AG08395 (cell line): ENCODE measurements around the gene ZNF385A.

Experiments
- DNase-seq: peaks from one replicate; pipeline ENCODE4 v3.0.0; 2012; ENCODE audit warnings: mixed read lengths, low spot score

The ZNF385A gene

GRCh38 chr12:54384591-54385041 lies at the start of gene ZNF385A:
Gene ZNF385A (minus strand): TSS chr12:54384733. CDS start chr12:54384514, 219 bp downstream.
- DNase-seq, result no peak

GRCh38 chr12:54432815-54433164 lies 48.3 kb upstream of the ZNF385A start:
- no peak for DNase-seq

GRCh38 chr12:54431911-54432814 lies 47.6 kb upstream of the ZNF385A start:
- peak; percentile 62 for DNase-seq

- no peak for DNase-seq
Observed at GRCh38 chr12:54430471-54431069, 46.0 kb upstream of the ZNF385A start.

- DNase-seq, result no peak
Observed at GRCh38 chr12:54429014-54429471, 44.5 kb upstream of the ZNF385A start.

- peak; percentile 71 for DNase-seq
Observed at GRCh38 chr12:54428050-54429013, 43.8 kb upstream of the ZNF385A start.

GRCh38 chr12:54427106-54427505 lies 42.6 kb upstream of the ZNF385A start:
- no peak for DNase-seq

GRCh38 chr12:54426690-54427089 lies 42.2 kb upstream of the ZNF385A start:
- DNase-seq, result no peak

- DNase-seq, result no peak
Observed at GRCh38 chr12:54425702-54426101, 41.2 kb upstream of the ZNF385A start.

- DNase-seq, result no peak
Observed at GRCh38 chr12:54424224-54424623, 39.7 kb upstream of the ZNF385A start.

GRCh38 chr12:54423816-54424150 lies 39.2 kb upstream of the ZNF385A start:
- no peak for DNase-seq

GRCh38 chr12:54421879-54422250 lies 37.3 kb upstream of the ZNF385A start:
- DNase-seq, result no peak

GRCh38 chr12:54421175-54421878 lies 36.8 kb upstream of the ZNF385A start:
- DNase-seq, result no peak

GRCh38 chr12:54420766-54421144 lies 36.2 kb upstream of the ZNF385A start:
- no peak for DNase-seq

GRCh38 chr12:54419088-54419887 lies 34.8 kb upstream of the ZNF385A start, which contains the start of gene ITGA5:
Gene ITGA5 (minus strand): TSS chr12:54419266. CDS start chr12:54419198, 68 bp downstream.
- DNase-seq, result peak; percentile 91

GRCh38 chr12:54418441-54419087 lies 34.0 kb upstream of the ZNF385A start:
- DNase-seq, result no peak

- no peak for DNase-seq
Observed at GRCh38 chr12:54417712-54418440, 33.3 kb upstream of the ZNF385A start.

- DNase-seq, result no peak
Observed at GRCh38 chr12:54416687-54417603, 32.4 kb upstream of the ZNF385A start.
